Suprapubic skin (tissue), 4 donors: ENCODE results near the gene SLC32A1. TPM values are rescaled to one million over a fixed set of nuclear protein-coding genes. Genes with fewer than 3 reads are reported as not detected.

Experiments
- DNase-seq, 2 donors: peaks; one replicate each; pipeline ENCODE4 v3.0.0-alpha.2; 2019; ENCODE audit warnings: low spot score in 2 of 2
- H3K27ac ChIP-seq: fragments of 200-600 bp; sonication (generic); one replicate; pipeline ENCODE4 v1.5.1; 2019
- H3K27me3 ChIP-seq: fragments of 200-600 bp; sonication (generic); one replicate; pipeline ENCODE4 v1.5.1; 2019
- H3K36me3 ChIP-seq: fragments of 200-600 bp; sonication (generic); one replicate; pipeline ENCODE4 v1.5.1; 2019
- H3K4me1 ChIP-seq: fragments of 200-600 bp; sonication (generic); one replicate; pipeline ENCODE4 v1.5.1; 2019
- H3K4me3 ChIP-seq: fragments of 200-600 bp; sonication (generic); one replicate; pipeline ENCODE4 v1.5.1; 2019; ENCODE audit warnings: mild to moderate bottlenecking
- H3K9me3 ChIP-seq: fragments of 200-600 bp; sonication (generic); one replicate; pipeline ENCODE4 v1.5.1; 2019
- CTCF ChIP-seq, 2 donors: fragments of 200-600 bp in 1 of 2; fragments of 450-650 bp in 1 of 2; sonication (generic) in 1 of 2; IDR thresholded peaks; one replicate each; pipeline ENCODE4 v1.5.1; 2016 to 2019; ENCODE audit warnings: antibody characterized with exemption in 2 of 2, mild to moderate bottlenecking in 1 of 2, moderate library complexity in 1 of 2
- EP300 ChIP-seq: sonication (generic); formaldehyde crosslinking; IDR thresholded peaks from one replicate; pipeline ENCODE4 v1.6.1; 2017; ENCODE audit warnings: antibody characterized with exemption
- POLR2A ChIP-seq, 2 donors: fragments of 450-650 bp; IDR thresholded peaks; one replicate each; pipeline ENCODE4 v1.6.1; 2017; ENCODE audit warnings: antibody characterized with exemption in 2 of 2, mild to moderate bottlenecking in 2 of 2, moderate library complexity in 2 of 2
- POLR2AphosphoS5 ChIP-seq, 3 donors: sonication (generic); formaldehyde crosslinking; IDR thresholded peaks; one replicate each; pipeline ENCODE4 v1.6.1; 2017; ENCODE audit warnings: antibody characterized with exemption in 3 of 3
- WGBS: methylation state at CpG from one replicate; pipeline ENCODE4 v1.1.5; 2018; 5-methylcytosine and 5-hydroxymethylcytosine counted together
- total RNA-seq, 4 donors: library from RNA; depleted of rRNA; stranded (reverse); fragments of >200 nt; gene quantifications; one replicate each; pipeline ENCODE4 v1.1.0, GENCODE V29; 2016

SLC32A1 gene
- total RNA-seq, 4 donors from 2014 or later = not detected

- no peaks in the 10 kb centered on the region for H3K36me3 ChIP-seq
- no peak for DNase-seq
- no peak overlapping the region for H3K4me3 ChIP-seq
- H3K9me3 ChIP-seq = no peaks in the 10 kb centered on the region
- peaks cover 100% of the 10 kb centered on the region for H3K27me3 ChIP-seq
- peaks cover 55% of the 10 kb centered on the region for H3K4me1 ChIP-seq
- 4% methylated on average over 41 of the region's 41 CpGs for WGBS
- no peak overlapping the region for H3K27ac ChIP-seq
- TF ChIP-seq POLR2A (IDR thresholded peaks at IDR 0.05) (no peak), POLR2AphosphoS5 (IDR thresholded peaks at IDR 0.05) (no peak), EP300 (no peak), CTCF (IDR thresholded peaks at IDR 0.05) (no peak)
These were observed 4.8 kb downstream of the SLC32A1 start for GRCh38 chr20:38728911-38729642.

- Histone ChIP-seq H3K36me3 (no peaks in the 10 kb centered on the region), H3K4me3 (no peak overlapping the region), H3K9me3 (no peaks in the 10 kb centered on the region), H3K27ac (no peak overlapping the region), H3K4me1 (peaks cover 48% of the 10 kb centered on the region), H3K27me3 (peaks cover 100% of the 10 kb centered on the region)
- TF ChIP-seq CTCF (IDR thresholded peaks at IDR 0.05) (no peak), POLR2A (IDR thresholded peaks at IDR 0.05) (no peak), EP300 (no peak)
- DNase-seq = no peak
- 6% methylated on average over 6 of the region's 7 CpGs for WGBS
These were observed 5.5 kb downstream of the SLC32A1 start for GRCh38 chr20:38729767-38730166.

DNA sequence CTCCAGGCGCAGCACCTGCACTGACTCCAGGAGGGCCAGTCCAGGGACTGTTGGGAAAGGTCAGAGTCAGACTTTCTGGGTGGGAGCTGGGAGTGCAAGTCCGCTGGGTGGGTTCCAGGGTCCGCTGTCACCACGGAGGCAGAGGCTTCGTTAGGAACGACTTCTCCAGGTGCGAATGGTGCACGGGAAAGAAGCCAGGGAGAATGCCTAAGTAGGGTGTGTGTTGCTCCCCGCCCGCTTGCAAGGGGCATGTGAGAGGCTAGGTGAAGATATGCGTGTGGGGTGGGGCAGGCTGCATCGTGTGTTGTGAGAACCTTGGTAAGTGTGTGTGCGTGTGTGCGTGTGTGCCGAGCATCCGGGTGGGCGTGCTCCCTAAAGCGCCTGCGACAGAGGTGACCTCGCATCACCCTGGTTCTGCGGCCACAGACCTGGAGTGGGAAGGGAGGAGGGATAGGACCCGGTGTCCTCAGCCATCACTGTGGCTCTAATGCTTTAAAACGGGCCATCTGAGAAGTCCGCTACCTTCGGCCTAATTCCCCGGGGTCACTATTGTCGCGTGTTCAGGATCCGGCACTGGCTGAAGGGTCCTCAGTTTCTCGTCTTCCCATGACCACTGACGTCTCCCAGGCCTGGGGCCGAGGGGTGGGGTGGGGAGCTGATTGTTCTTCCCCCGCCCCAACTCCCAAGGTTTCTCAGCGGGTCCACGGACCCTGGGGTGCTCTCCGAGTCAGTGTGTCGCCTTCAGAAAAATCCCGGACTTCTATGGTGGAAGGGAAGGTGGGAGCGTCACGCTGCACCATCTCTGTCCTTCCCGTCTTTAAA lies 6.1 kb downstream of the SLC32A1 start:
- TF ChIP-seq POLR2A (IDR thresholded peaks at IDR 0.05) = no peak
- no peak for TF ChIP-seq CTCF (IDR thresholded peaks at IDR 0.05)
- TF ChIP-seq POLR2AphosphoS5 (IDR thresholded peaks at IDR 0.05) = no peak
- no peak for TF ChIP-seq EP300
- Histone ChIP-seq H3K4me1 (peaks cover 43% of the 10 kb centered on the region), H3K27me3 (peaks cover 100% of the 10 kb centered on the region), H3K36me3 (no peaks in the 10 kb centered on the region), H3K4me3 (peak overlapping the region; percentile 34), H3K9me3 (no peaks in the 10 kb centered on the region), H3K27ac (no peak overlapping the region)
- 5% methylated on average over 23 of the region's 41 CpGs for WGBS
- DNase-seq = no peak

DNA sequence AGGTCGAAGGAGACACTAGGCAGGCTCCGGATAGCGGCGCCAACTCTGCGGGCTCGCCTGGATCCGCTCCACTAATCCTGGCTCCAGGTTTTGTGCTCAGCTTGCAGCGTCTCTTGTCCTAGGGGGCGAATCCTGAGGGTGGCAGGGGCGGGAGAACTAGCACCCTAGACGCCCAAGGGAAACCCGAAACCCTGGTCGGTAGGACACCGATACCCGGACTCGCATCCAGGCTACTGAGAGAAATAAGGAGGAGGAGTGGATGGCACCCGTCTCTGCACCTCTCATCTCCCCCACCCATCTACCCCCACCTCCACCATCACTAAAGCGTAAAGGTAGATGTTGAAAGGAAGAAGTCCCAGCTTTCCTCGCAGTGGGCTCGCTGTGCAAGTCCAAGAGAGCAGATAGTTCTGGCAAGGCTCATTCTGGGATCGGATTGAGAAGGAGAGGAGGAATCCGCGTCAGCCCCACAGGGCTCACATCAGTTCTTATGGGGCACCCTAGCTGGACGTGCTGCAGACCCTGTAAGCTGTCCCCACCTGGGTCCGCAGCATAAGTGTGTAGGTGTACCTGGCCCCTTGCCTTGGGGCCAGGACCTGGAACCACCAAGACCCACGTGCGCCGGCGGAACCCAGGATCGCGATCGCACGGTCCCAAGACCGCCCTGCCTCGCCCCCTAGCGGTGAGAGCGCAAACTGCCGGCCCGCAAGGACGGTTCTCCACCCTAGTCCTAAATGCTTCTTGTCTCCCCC lies 6.9 kb downstream of the SLC32A1 start:
- Histone ChIP-seq H3K27me3 (peaks cover 100% of the 10 kb centered on the region), H3K36me3 (no peaks in the 10 kb centered on the region), H3K9me3 (no peaks in the 10 kb centered on the region), H3K4me1 (peaks cover 38% of the 10 kb centered on the region), H3K27ac (no peak overlapping the region), H3K4me3 (peak overlapping the region; percentile 34)
- 0% methylated on average over 17 of the region's 40 CpGs for WGBS
- TF ChIP-seq CTCF (IDR thresholded peaks at IDR 0.05) (peak; percentile 67 to 98), POLR2A (IDR thresholded peaks at IDR 0.05) (no peak), EP300 (no peak), POLR2AphosphoS5 (IDR thresholded peaks at IDR 0.05) (no peak)
- DNase-seq = no peak

DNA sequence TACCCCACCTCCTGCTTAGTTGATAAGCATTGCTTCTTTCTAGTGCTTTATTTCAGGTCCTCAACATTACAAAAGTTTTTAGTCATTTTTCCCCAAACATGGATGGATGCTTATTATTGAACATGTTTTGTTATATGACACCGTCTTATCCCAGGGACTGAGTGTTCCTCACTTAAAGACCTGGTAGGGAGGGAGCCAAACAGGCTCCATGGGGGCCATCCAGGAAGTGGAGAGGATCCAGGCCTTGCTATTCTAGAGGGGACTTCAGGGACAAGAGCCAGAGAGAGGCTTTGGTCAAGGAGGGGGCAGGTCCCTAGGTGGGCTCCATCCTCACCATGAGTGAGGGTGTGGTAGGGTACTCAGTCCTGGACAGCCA lies 7.4 kb downstream of the SLC32A1 start:
- no peak for DNase-seq
- no peak for TF ChIP-seq CTCF (IDR thresholded peaks at IDR 0.05)
- TF ChIP-seq POLR2AphosphoS5 (IDR thresholded peaks at IDR 0.05) = no peak
- no peak for TF ChIP-seq EP300
- TF ChIP-seq POLR2A (IDR thresholded peaks at IDR 0.05) = no peak
- Histone ChIP-seq H3K4me3 (peak overlapping the region; percentile 34), H3K9me3 (no peaks in the 10 kb centered on the region), H3K27me3 (peaks cover 100% of the 10 kb centered on the region), H3K4me1 (peaks cover 35% of the 10 kb centered on the region), H3K36me3 (no peaks in the 10 kb centered on the region), H3K27ac (no peak overlapping the region)
- 42% methylated on average over 1 of the region's 1 CpG for WGBS
